ENCODE results near the gene COL19A1.
"Not testable (repeated sequence)": the region's sequence is repeated elsewhere in the genome, so short reads cannot be mapped to it uniquely, and the experiment has no call there.

COL19A1 gene

GRCh38 chr6:69965974-69966373, 99.6 kb downstream of the COL19A1 start:
- not testable (repeated sequence) for DNase-seq (ENCODE audit: low spot score)

GRCh38 chr6:69973138-69973537, 106.8 kb downstream of the COL19A1 start:
- no peak for DNase-seq (ENCODE audit: low spot score)

GRCh38 chr6:69973763-69974162, 107.4 kb downstream of the COL19A1 start:
- DNase-seq (ENCODE audit: low spot score) = no peak

- DNase-seq (ENCODE audit: low spot score) = no peak
These were observed 107.8 kb downstream of the COL19A1 start for GRCh38 chr6:69974193-69974592.

GRCh38 chr6:69976591-69977090, 110.3 kb downstream of the COL19A1 start:
- no peak for DNase-seq (ENCODE audit: low spot score)

- no peak for DNase-seq (ENCODE audit: low spot score)
These were observed 114.3 kb downstream of the COL19A1 start for GRCh38 chr6:69980624-69981023.

GRCh38 chr6:69984506-69984905, 118.2 kb downstream of the COL19A1 start:
- DNase-seq (ENCODE audit: low spot score) = no peak

- DNase-seq (ENCODE audit: low spot score) = no peak
These were observed 118.8 kb downstream of the COL19A1 start for GRCh38 chr6:69985180-69985579.

GRCh38 chr6:69987550-69987949, 121.2 kb downstream of the COL19A1 start:
- DNase-seq (ENCODE audit: low spot score) = no peak

GRCh38 chr6:69988458-69989126, 122.2 kb downstream of the COL19A1 start:
- no peak for DNase-seq (ENCODE audit: low spot score)

GRCh38 chr6:69994251-69994650, 127.9 kb downstream of the COL19A1 start:
- no peak for DNase-seq (ENCODE audit: low spot score)

- DNase-seq (ENCODE audit: low spot score) = no peak
These were observed 141.8 kb downstream of the COL19A1 start for GRCh38 chr6:70008189-70008588.

GRCh38 chr6:70010339-70010738, 144.0 kb downstream of the COL19A1 start:
- not testable (repeated sequence) for DNase-seq (ENCODE audit: low spot score)

- not testable (repeated sequence) for DNase-seq (ENCODE audit: low spot score)
These were observed 156.8 kb downstream of the COL19A1 start for GRCh38 chr6:70023201-70023600.

- no peak for DNase-seq (ENCODE audit: low spot score)
These were observed 161.9 kb downstream of the COL19A1 start for GRCh38 chr6:70028246-70028645.

GRCh38 chr6:70028926-70029325, 162.6 kb downstream of the COL19A1 start:
- DNase-seq (ENCODE audit: low spot score) = no peak

- no peak for DNase-seq (ENCODE audit: low spot score)
These were observed 167.4 kb downstream of the COL19A1 start for GRCh38 chr6:70033781-70034180.

- no peak for DNase-seq (ENCODE audit: low spot score)
These were observed 171.1 kb downstream of the COL19A1 start for GRCh38 chr6:70037445-70037844.

GRCh38 chr6:70040766-70041165, 174.4 kb downstream of the COL19A1 start:
- no peak for DNase-seq (ENCODE audit: low spot score)

GRCh38 chr6:70041411-70041810, 175.1 kb downstream of the COL19A1 start:
- no peak for DNase-seq (ENCODE audit: low spot score)

GRCh38 chr6:70045413-70045812, 179.1 kb downstream of the COL19A1 start:
- DNase-seq (ENCODE audit: low spot score) = no peak

GRCh38 chr6:70051197-70052124, 185.1 kb downstream of the COL19A1 start:
- DNase-seq (ENCODE audit: low spot score) = no peak
